WTC11 (cell line): ENCODE results near the gene NCAM2.

Source experiments
- TF ChIP-seq, protein P1 (sequence below): fragments of 200-600 bp; IDR thresholded peaks from 2 replicates; pipeline ENCODE4 v1.8.0; 2022; ENCODE audit warnings: antibody characterized with exemption
- TF ChIP-seq, protein P2 (sequence below): sonication (generic); formaldehyde crosslinking; IDR thresholded peaks from 2 replicates; pipeline ENCODE4 v1.8.0; 2022; ENCODE audit warnings: mild to moderate bottlenecking, missing genetic modification reagents
- TF ChIP-seq, protein P3 (sequence below): sonication (generic); formaldehyde crosslinking; IDR thresholded peaks from 2 replicates; pipeline ENCODE4 v1.8.0; 2022; ENCODE audit warnings: missing genetic modification reagents

- TF ChIP-seq, protein P1, sequence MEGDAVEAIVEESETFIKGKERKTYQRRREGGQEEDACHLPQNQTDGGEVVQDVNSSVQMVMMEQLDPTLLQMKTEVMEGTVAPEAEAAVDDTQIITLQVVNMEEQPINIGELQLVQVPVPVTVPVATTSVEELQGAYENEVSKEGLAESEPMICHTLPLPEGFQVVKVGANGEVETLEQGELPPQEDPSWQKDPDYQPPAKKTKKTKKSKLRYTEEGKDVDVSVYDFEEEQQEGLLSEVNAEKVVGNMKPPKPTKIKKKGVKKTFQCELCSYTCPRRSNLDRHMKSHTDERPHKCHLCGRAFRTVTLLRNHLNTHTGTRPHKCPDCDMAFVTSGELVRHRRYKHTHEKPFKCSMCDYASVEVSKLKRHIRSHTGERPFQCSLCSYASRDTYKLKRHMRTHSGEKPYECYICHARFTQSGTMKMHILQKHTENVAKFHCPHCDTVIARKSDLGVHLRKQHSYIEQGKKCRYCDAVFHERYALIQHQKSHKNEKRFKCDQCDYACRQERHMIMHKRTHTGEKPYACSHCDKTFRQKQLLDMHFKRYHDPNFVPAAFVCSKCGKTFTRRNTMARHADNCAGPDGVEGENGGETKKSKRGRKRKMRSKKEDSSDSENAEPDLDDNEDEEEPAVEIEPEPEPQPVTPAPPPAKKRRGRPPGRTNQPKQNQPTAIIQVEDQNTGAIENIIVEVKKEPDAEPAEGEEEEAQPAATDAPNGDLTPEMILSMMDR, result no peak
- TF ChIP-seq, protein P2, sequence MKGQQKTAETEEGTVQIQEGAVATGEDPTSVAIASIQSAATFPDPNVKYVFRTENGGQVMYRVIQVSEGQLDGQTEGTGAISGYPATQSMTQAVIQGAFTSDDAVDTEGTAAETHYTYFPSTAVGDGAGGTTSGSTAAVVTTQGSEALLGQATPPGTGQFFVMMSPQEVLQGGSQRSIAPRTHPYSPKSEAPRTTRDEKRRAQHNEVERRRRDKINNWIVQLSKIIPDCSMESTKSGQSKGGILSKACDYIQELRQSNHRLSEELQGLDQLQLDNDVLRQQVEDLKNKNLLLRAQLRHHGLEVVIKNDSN (CRISPR knock-in tag), result no peak
- TF ChIP-seq, protein P3, sequence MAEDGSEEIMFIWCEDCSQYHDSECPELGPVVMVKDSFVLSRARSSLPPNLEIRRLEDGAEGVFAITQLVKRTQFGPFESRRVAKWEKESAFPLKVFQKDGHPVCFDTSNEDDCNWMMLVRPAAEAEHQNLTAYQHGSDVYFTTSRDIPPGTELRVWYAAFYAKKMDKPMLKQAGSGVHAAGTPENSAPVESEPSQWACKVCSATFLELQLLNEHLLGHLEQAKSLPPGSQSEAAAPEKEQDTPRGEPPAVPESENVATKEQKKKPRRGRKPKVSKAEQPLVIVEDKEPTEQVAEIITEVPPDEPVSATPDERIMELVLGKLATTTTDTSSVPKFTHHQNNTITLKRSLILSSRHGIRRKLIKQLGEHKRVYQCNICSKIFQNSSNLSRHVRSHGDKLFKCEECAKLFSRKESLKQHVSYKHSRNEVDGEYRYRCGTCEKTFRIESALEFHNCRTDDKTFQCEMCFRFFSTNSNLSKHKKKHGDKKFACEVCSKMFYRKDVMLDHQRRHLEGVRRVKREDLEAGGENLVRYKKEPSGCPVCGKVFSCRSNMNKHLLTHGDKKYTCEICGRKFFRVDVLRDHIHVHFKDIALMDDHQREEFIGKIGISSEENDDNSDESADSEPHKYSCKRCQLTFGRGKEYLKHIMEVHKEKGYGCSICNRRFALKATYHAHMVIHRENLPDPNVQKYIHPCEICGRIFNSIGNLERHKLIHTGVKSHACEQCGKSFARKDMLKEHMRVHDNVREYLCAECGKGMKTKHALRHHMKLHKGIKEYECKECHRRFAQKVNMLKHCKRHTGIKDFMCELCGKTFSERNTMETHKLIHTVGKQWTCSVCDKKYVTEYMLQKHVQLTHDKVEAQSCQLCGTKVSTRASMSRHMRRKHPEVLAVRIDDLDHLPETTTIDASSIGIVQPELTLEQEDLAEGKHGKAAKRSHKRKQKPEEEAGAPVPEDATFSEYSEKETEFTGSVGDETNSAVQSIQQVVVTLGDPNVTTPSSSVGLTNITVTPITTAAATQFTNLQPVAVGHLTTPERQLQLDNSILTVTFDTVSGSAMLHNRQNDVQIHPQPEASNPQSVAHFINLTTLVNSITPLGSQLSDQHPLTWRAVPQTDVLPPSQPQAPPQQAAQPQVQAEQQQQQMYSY (CRISPR knock-in tag), result no peak
Measured at GRCh38 chr21:21097466-21097865, 99.3 kb downstream of the NCAM2 start.
